ENCODE results near the gene USP48.

The USP48 gene

GRCh38 chr1:21691739-21692138 is 91.2 kb downstream of the USP48 start:
- H3K27ac ChIP-seq (ENCODE audit: extremely low read depth, low read depth, low read length): no peak overlapping the region
- TF ChIP-seq ZSCAN5A (tag by site-specific recombination; IDR thresholded peaks at IDR 0.05) (no peak), RBAK (tag by site-specific recombination; IDR thresholded peaks at IDR 0.05) (no peak), ZBTB8A (tag by site-specific recombination; IDR thresholded peaks at IDR 0.05) (no peak), ZNF624 (tag by site-specific recombination; IDR thresholded peaks at IDR 0.05) (no peak), TSHZ1 (tag by site-specific recombination; IDR thresholded peaks at IDR 0.05; ENCODE audit: borderline replicate concordance) (no peak), ZNF610 (tag by site-specific recombination; IDR thresholded peaks at IDR 0.05; ENCODE audit: borderline replicate concordance) (no peak), ZFP37 (tag by site-specific recombination; IDR thresholded peaks at IDR 0.05) (no peak), ZNF18 (tag by site-specific recombination; IDR thresholded peaks at IDR 0.05) (no peak), ZNF280C (tag by site-specific recombination; IDR thresholded peaks at IDR 0.05) (no peak), BCL11A (tag by site-specific recombination; IDR thresholded peaks at IDR 0.05; ENCODE audit: low read depth) (no peak), ZNF513 (tag by site-specific recombination; IDR thresholded peaks at IDR 0.05) (no peak), ZBTB7A (tag by site-specific recombination; IDR thresholded peaks at IDR 0.05; ENCODE audit: low read depth) (no peak), ZIC2 (tag by site-specific recombination; IDR thresholded peaks at IDR 0.05) (no peak), ZNF155 (tag by site-specific recombination; IDR thresholded peaks at IDR 0.05) (no peak), ELK4 (IDR thresholded peaks at IDR 0.05; ENCODE audit: borderline replicate concordance, low read depth, low read length) (no peak), GLI4 (tag by site-specific recombination; IDR thresholded peaks at IDR 0.05) (no peak), CTCF (tag by site-specific recombination; IDR thresholded peaks at IDR 0.05) (no peak), KLF8 (tag by site-specific recombination; IDR thresholded peaks at IDR 0.05) (no peak), TCF7L2 (IDR thresholded peaks at IDR 0.05; ENCODE audit: borderline replicate concordance, low read depth, low read length) (no peak), ZNF580 (tag by site-specific recombination; IDR thresholded peaks at IDR 0.05) (no peak)
- H3K36me3 ChIP-seq (ENCODE audit: control insufficient read depth in 2 of 2, insufficient read depth in 1 of 2, low read length in 2 of 2): peaks cover 23 to 88% of the 10 kb centered on the region in 2 experiments
- H3K9me3 ChIP-seq (ENCODE audit: control insufficient read depth, insufficient read depth, low read depth, low read length): no peaks in the 10 kb centered on the region
- CTCF ChIA-PET: interaction anchor here (0.6 to 1.0 kb wide), 2 partner anchors 15 to 475 kb away, joined by 3 to 4 read pairs; no protein-coding TSS in a partner anchor
- POLR2A ChIA-PET: no interaction called here
- H3K4me3 ChIP-seq (ENCODE audit: low read depth, low read length): no peak overlapping the region
- H3K4me1 ChIP-seq (ENCODE audit: control insufficient read depth, insufficient read depth, low read length): no peaks in the 10 kb centered on the region
